Thymus (tissue), 11 donors: Measurements from ENCODE around the gene GLRX2. TPM values are rescaled to one million over a fixed set of nuclear protein-coding genes. Genes with fewer than 3 reads are reported as not detected.
A peak's percentile ranks its signal among the peaks of the same experiment; 100 is the strongest.
"Not testable (repeated sequence)": the region's sequence is repeated elsewhere in the genome, so short reads cannot be mapped to it uniquely, and the experiment has no call there.

Source experiments
- DNase-seq, 9 donors: peaks; one replicate each; pipeline ENCODE4 v3.0.0-alpha.2; 2013; ENCODE audit warnings: low spot score in 9 of 9, low read depth in 6 of 9, missing footprints in 1 of 9
- H3K27ac ChIP-seq, 2 donors: one replicate each; pipeline ENCODE4 v1.5.1; 2013; ENCODE audit warnings: control low read depth in 1 of 2, low read depth in 1 of 2, low read length in 1 of 2, mild to moderate bottlenecking in 1 of 2, moderate library complexity in 1 of 2
- H3K27me3 ChIP-seq, 2 donors: one replicate each; pipeline ENCODE4 v1.5.1; 2013; ENCODE audit warnings: low read length in 1 of 2; ENCODE audit not compliant: control insufficient read depth in 2 of 2, insufficient read depth in 1 of 2
- H3K36me3 ChIP-seq, 2 donors: one replicate each; pipeline ENCODE4 v1.5.1; 2013; ENCODE audit warnings: low read length in 1 of 2, mild to moderate bottlenecking in 1 of 2, moderate library complexity in 1 of 2; ENCODE audit not compliant: control insufficient read depth in 2 of 2, insufficient read depth in 2 of 2
- H3K4me1 ChIP-seq, 2 donors: one replicate each; pipeline ENCODE4 v1.5.1; 2013; ENCODE audit warnings: low read length in 2 of 2; ENCODE audit not compliant: control insufficient read depth in 2 of 2, insufficient read depth in 2 of 2
- H3K4me3 ChIP-seq, 2 donors: one replicate each; pipeline ENCODE4 v1.5.1; 2013; ENCODE audit warnings: low read length in 2 of 2, control low read depth in 1 of 2, mild to moderate bottlenecking in 1 of 2
- H3K9me3 ChIP-seq, 2 donors: one replicate each; pipeline ENCODE4 v1.5.1; 2013; ENCODE audit warnings: low read length in 1 of 2, mild to moderate bottlenecking in 1 of 2; ENCODE audit not compliant: control insufficient read depth in 2 of 2, insufficient read depth in 1 of 2
- WGBS: extraction: QIAGEN DNeasy Blood & Tissue Kit; methylation state at CpG from one replicate; pipeline ENCODE4 v1.1.7; 2013; 5-methylcytosine and 5-hydroxymethylcytosine counted together
- polyA plus RNA-seq: library from polyadenylated mRNA; stranded (reverse); fragments of 200-250 nt; gene quantifications from one replicate; pipeline ENCODE4 v1.2.3, GENCODE V29; 2013
- total RNA-seq: library from RNA; stranded (reverse); fragments of 120-200 nt; gene quantifications from one replicate; pipeline ENCODE4 v1.2.4, GENCODE V29; 2013
- donor health status: healthy.

Gene GLRX2
- total and polyA plus RNA-seq, 2 donors, result 6.5 to 11.2 TPM

DNA sequence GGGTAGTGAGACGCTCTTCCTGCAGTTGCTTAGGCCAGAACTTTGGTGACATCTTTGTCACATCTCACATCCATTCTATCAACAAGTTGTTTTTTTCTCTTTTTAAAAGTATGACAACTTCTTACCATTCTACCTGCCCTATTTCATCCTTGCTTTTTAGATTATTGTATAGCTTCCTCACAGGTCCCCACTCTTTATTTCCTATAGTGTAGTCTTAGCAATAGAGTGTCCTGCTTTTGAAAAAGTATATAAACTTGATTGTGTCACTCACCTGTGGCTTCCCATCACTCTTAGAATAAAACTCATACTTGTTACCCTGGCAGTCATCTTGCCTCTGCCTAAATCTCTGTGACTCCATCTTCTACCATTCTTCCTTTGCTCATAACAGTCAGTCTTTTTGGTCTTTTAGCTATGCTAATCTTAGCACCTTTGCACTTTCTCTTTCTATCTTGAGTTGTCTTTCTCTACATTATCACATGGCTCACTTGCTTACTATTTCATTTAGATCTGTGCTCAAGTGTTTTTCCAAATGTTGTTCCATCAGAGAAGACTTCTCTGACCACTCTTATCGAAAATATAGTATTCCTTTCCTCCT lies 26.1 kb upstream of the GLRX2 start:
- WGBS, result 97% methylated on average over 2 of the region's 2 CpGs
- H3K36me3 ChIP-seq, result peaks cover 15 to 57% of the 10 kb centered on the region in 2 donors
- H3K4me1 ChIP-seq, result no peaks in the 10 kb centered on the region

DNA sequence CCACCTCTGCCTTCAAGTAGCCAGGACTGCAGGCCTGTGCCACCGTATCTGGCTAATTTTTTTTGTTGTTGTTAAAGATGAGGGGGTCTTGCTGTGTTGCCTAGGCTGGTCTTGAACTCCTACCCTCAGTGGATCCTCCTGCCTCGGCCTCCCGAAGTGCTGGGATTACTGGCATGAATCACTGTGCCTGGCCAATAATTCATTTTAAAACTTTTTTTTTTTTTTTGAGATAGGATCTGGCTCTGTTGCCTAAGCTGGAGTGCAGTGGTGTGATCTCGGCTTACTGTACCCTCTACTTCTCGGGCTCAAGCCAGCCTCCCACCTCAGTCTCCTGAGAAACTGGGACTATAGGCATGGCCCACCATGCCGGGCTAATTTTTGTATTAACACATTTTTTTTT lies 20.2 kb upstream of the GLRX2 start:
- no peak overlapping the region for H3K27ac ChIP-seq
- no peak for DNase-seq
- no peaks in the 10 kb centered on the region for H3K9me3 ChIP-seq
- peaks cover 0 to 33% of the 10 kb centered on the region in 2 donors for H3K36me3 ChIP-seq
- H3K27me3 ChIP-seq, result no peaks in the 10 kb centered on the region
- no peak overlapping the region for H3K4me3 ChIP-seq
- peaks cover 0 to 8% of the 10 kb centered on the region in 2 donors for H3K4me1 ChIP-seq
- 97% methylated on average over 6 of the region's 6 CpGs for whole genome bisulfite sequencing

More for the DNA sequence above, 26.1 kb upstream of the GLRX2 start:
- DNase-seq, result no peak
- Histone ChIP-seq H3K4me3 (no peak overlapping the region), H3K27ac (no peak overlapping the region), H3K9me3 (no peaks in the 10 kb centered on the region), H3K27me3 (no peaks in the 10 kb centered on the region)

DNA sequence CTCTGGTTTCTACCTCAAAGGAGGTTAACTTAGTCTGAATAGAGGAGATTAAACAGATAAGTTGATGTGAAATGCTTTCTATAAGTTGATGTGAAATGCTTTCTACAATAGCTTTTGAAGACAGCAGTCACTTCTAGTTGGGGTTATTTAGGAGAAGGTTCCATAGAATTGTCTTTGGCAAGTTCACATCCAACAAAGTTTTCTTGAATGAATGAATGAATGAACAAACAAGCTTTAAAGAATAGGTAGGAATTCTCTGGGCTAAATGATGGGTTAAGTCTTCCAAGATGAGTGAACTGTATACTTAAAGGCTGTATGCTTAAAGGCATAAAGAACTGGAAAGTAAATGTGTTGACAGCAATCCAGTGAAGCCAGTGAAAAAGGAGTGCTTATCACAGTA lies 18.5 kb upstream of the GLRX2 start:
- Histone ChIP-seq H3K27me3 (no peaks in the 10 kb centered on the region), H3K4me1 (peaks cover 0 to 8% of the 10 kb centered on the region in 2 donors)

GRCh38 chr1:193121616-193122593 lies 16.7 kb upstream of the GLRX2 start, which contains the start of gene CDC73:
TSS of gene CDC73 (plus strand) at chr1:193122031. CDS start at chr1:193122201, 170 bp downstream.
- Histone ChIP-seq H3K4me3 (peak within 1 kb of the TSS; percentile 84 to 85), H3K4me1 (peaks cover 0 to 8% of the 10 kb centered on the region in 2 donors), H3K27ac (peak within 1 kb of the TSS; percentile 99), H3K9me3 (no peaks in the 10 kb centered on the region), H3K27me3 (no peaks in the 10 kb centered on the region), H3K36me3 (peaks cover 0 to 14% of the 10 kb centered on the region in 2 donors)
- under 1% methylated on average over 85 of the region's 85 CpGs for WGBS
- peak; percentile 87 to 99 (median 97) for DNase-seq

More for the DNA sequence above, 18.5 kb upstream of the GLRX2 start:
- peaks cover 0 to 21% of the 10 kb centered on the region in 2 donors for H3K36me3 ChIP-seq
- no peak overlapping the region for H3K27ac ChIP-seq
- no peak overlapping the region for H3K4me3 ChIP-seq
- no peaks in the 10 kb centered on the region for H3K9me3 ChIP-seq
- no peak for DNase-seq

- Histone ChIP-seq H3K4me1 (peaks cover 0 to 8% of the 10 kb centered on the region in 2 donors), H3K4me3 (no peak overlapping the region), H3K27ac (no peak overlapping the region), H3K36me3 (peaks cover 0 to 8% of the 10 kb centered on the region in 2 donors), H3K27me3 (no peaks in the 10 kb centered on the region), H3K9me3 (no peaks in the 10 kb centered on the region)
- 91% methylated on average over 6 of the region's 6 CpGs for WGBS
- DNase-seq, result peak in 1 of 9 donors; percentile 18
Measured at GRCh38 chr1:193120604-193121166, 15.5 kb upstream of the GLRX2 start.

DNA sequence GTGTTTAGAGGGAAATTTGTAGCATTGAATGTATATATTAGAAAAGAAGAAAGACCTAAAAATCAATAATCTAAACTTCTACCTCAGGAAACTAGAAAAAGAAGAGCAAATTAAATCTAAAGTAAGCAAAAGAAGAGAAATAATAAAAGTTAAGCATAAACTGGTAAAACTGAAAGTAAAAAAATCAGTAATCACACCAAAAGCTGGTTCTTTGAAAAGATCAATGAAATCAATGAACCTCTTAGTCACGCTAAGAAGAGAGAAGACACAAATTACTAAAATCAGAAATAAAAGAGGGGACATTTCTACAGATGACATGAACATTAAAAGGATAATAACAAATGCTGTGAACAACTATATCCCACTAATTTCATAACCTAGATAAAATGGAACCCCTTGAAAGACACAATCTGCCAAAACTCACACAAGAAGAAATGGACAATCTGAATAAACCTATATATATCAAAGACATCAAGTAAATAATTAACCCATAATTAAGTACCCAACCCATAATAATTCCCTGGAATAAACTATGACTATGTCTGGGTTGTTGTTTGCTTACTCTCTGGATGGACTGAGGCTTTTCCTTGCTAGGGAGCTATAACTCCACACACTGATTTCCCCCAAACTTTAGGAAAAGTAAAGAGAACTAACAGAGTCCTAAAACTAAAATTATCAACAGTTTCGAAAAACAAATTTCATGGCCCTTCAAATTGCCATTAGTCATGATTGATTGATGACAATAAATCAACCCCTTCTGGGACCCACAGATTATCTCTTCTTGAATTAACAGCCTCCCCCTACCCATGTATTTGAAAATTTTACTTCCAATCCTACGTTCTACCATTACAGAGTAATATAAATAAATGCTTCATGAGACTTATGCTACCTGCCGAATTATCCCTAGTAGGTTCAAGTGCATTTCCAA lies 13.9 kb upstream of the GLRX2 start:
- Histone ChIP-seq H3K27me3 (no peaks in the 10 kb centered on the region), H3K4me3 (no peak overlapping the region), H3K9me3 (no peaks in the 10 kb centered on the region), H3K36me3 (no peaks in the 10 kb centered on the region), H3K4me1 (peaks cover 0 to 8% of the 10 kb centered on the region in 2 donors), H3K27ac (no peak overlapping the region)
- no peak for DNase-seq
- 97% methylated on average over 4 of the region's 4 CpGs for WGBS

- Histone ChIP-seq H3K4me1 (peaks cover 0 to 6% of the 10 kb centered on the region in 2 donors), H3K27me3 (no peaks in the 10 kb centered on the region), H3K9me3 (no peaks in the 10 kb centered on the region), H3K4me3 (no peak overlapping the region), H3K36me3 (no peaks in the 10 kb centered on the region), H3K27ac (no peak overlapping the region)
- no peak for DNase-seq
- 98% methylated on average over 3 of the region's 3 CpGs for WGBS
Measured at GRCh38 chr1:193118194-193118593, 13.0 kb upstream of the GLRX2 start.

GRCh38 chr1:193117167-193117566 lies 12.0 kb upstream of the GLRX2 start:
- not testable (repeated sequence) for H3K36me3 ChIP-seq, DNase-seq, H3K9me3 ChIP-seq, H3K4me3 ChIP-seq, H3K27ac ChIP-seq, H3K27me3 ChIP-seq, H3K4me1 ChIP-seq
- over 99% methylated on average over 6 of the region's 6 CpGs for WGBS
